ENCODE results near the gene PRRT1B.

DNA sequence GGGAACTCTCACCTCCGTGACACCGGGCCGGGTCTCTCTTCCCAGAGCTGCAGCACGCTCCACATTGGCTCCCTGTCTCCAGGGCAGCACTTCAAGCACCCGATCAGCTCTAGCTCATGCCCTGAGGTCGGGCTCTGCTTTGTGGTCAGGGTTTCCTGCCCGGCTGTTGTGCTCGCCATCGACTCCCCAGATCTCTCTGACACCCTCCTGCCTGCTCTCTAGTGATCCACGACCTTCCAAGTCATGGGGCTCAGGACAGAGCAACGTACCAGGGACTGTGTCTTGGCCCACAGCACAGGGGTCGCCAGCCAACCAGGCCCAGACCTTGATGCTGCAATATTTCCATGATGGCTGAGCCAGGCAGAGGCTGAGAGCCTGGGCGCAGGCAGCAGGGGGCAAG lies 45.1 kb downstream of the PRRT1B start:
- TF ChIP-seq POLR2AphosphoS5 (IDR thresholded peaks at IDR 0.05; ENCODE audit: low read depth, low read length) (no peak), TAF1 (IDR thresholded peaks at IDR 0.05; ENCODE audit: borderline replicate concordance, insufficient read depth, low read length) (no peak), REST (IDR thresholded peaks at IDR 0.05; ENCODE audit: insufficient read depth in 1 of 2, low read depth in 2 of 2, low read length in 2 of 2) (no peak), FOXP2 (optimal IDR thresholded peaks at IDR 0.05; ENCODE audit: borderline replicate concordance, extremely low read depth, extremely low read length, insufficient read depth) (no peak), SIN3A (IDR thresholded peaks at IDR 0.05; ENCODE audit: borderline replicate concordance, insufficient read depth, low read length) (no peak)
